Psoas muscle (tissue), 8 donors: ENCODE measurements around the gene KSR1. TPM values are rescaled to one million over a fixed set of nuclear protein-coding genes. Genes with fewer than 3 reads are reported as not detected.

ENCODE experiments used
- ATAC-seq, 4 donors: fragments of 200-7000 bp; cut with Tn5 transposase; one replicate each; pipeline ENCODE4 v1.9.1; 2020; ENCODE audit warnings: moderate library complexity in 3 of 4, mild to moderate bottlenecking in 2 of 4
- DNase-seq, 2 donors: peaks; one replicate each; pipeline ENCODE4 v3.0.0-alpha.2; 2020
- H3K27ac ChIP-seq: fragments of 200-600 bp; one replicate; pipeline ENCODE4 v1.8.0; 2022
- H3K27me3 ChIP-seq, 3 donors: fragments of 200-600 bp in 1 of 3; one replicate each; pipeline versions ENCODE4 v1.6.1 to v1.8.0; 2013 to 2022; ENCODE audit warnings: low read length in 2 of 3, mild to moderate bottlenecking in 2 of 3, moderate library complexity in 1 of 3; ENCODE audit not compliant: insufficient read depth in 3 of 3
- H3K36me3 ChIP-seq, 2 donors: fragments of 200-600 bp in 1 of 2; one replicate each; pipeline versions ENCODE4 v1.6.1 to v1.8.0; 2013 to 2022; ENCODE audit warnings: low read depth in 1 of 2, mild to moderate bottlenecking in 1 of 2, moderate library complexity in 1 of 2; ENCODE audit not compliant: insufficient read depth in 1 of 2
- H3K4me1 ChIP-seq: fragments of 200-600 bp; one replicate; pipeline ENCODE4 v1.8.0; 2022
- H3K4me3 ChIP-seq: fragments of 200-600 bp; one replicate; pipeline ENCODE4 v1.8.0; 2022; ENCODE audit warnings: mild to moderate bottlenecking
- H3K9me3 ChIP-seq: fragments of 200-600 bp; one replicate; pipeline ENCODE4 v1.8.0; 2022
- whole genome bisulfite sequencing, 3 donors: extraction: QIAGEN DNeasy Blood & Tissue Kit; methylation state at CpG; one replicate each; pipeline versions ENCODE4 v1.1.6 to v1.1.7; 2013; 5-methylcytosine and 5-hydroxymethylcytosine counted together
- intact Hi-C, 2 donors: fragments of 100-400 bp; cut with DNase I; formaldehyde crosslinking; loops; one replicate each; pipeline versions ENCODE4 v1.11.0 to v1.14.2; 2022
- polyA plus RNA-seq, 3 donors: library from polyadenylated mRNA; stranded (reverse); fragments of 200-250 nt; gene quantifications; one replicate each; pipeline ENCODE4 v1.2.3, GENCODE V29; 2013
- total RNA-seq, 4 donors: library from RNA; stranded (reverse); fragmentation: NEBNext Ultra II Directional in 2 of 4; extraction: Animal tissue kit (Norgen Biotek cat#: 25700) in 2 of 4; gene quantifications; one replicate each; pipeline versions ENCODE4 v1.2.1 to v1.2.4, GENCODE V29; 2021 to 2023
- TF ChIP-seq, protein P1 (sequence below): fragments of 200-600 bp; IDR thresholded peaks from one replicate; pipeline ENCODE4 v1.8.0; 2022; ENCODE audit warnings: antibody characterized with exemption
- donor health status: healthy with polysubstance abuse.
- donor health status: DM: no; HTN: no; CAD: no; lungs with moderate emphysema.
- donor health status: Bipolar disorder and iron deficiency.
- donor health status: healthy.
- donor health status: DM: yes; HTN: yes; CAD: no.
- donor health status: DM: no; HTN: no; CAD: no.
- donor health status: DM: no; HTN: no; CAD: no.
- donor health status: DM: yes; HTN: yes; CAD: no.

Gene KSR1
- total and polyA plus RNA-seq, 7 donors: 7.8 to 93.0 (median 46.5) TPM

DNA sequence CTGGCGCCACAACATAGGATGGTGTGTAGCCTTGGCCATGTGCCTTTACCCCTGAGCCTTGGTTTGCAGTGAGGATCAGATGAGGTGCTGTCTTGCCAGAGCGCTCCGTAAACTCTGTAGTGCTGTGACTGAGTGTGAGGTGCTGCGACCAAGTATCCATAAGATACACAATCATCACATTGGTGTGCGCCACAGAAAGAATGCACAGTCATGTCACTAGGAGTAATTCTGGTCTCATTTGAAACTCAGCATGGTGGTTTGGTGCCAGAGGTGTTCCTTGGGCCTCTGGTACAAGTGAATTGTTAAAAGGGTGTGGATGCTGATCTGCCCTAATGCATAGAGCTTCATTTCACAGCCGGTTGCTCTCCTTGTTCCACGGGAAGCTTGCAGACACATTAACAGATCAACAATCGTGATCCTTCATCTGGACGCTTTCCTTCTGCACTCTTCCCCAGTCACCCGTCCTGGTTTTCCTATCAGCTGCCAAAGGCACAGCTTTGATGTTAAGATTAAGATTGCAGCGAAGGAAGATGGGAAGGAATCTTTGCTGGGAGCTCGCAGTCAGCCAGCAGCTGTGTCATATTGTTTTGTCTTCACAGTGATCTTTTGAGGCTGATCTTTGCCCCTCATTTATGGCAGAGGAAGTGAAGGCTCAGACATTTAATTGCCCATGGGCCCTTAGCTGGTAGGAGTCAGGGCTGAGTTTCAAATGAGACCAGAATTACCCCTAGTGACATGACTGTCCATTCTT, 79.1 kb downstream of the KSR1 start:
- intact Hi-C loops: loop anchor here in 1 of 2 donors (5.0 kb wide), 1 partner anchor 52 kb away; no protein-coding TSS in a partner anchor
- no peak overlapping the region for H3K27ac ChIP-seq
- H3K36me3 ChIP-seq: no peaks in the 10 kb centered on the region
- no peak overlapping the region for H3K4me3 ChIP-seq
- WGBS, 3 donors: 77 to 83% (median 81%) methylated on average over 12 of the region's 12 CpGs
- no peaks in the 10 kb centered on the region for H3K27me3 ChIP-seq
- H3K9me3 ChIP-seq: no peaks in the 10 kb centered on the region
- DNase-seq (no peak), ATAC-seq (no peak)
- TF ChIP-seq, protein P1, sequence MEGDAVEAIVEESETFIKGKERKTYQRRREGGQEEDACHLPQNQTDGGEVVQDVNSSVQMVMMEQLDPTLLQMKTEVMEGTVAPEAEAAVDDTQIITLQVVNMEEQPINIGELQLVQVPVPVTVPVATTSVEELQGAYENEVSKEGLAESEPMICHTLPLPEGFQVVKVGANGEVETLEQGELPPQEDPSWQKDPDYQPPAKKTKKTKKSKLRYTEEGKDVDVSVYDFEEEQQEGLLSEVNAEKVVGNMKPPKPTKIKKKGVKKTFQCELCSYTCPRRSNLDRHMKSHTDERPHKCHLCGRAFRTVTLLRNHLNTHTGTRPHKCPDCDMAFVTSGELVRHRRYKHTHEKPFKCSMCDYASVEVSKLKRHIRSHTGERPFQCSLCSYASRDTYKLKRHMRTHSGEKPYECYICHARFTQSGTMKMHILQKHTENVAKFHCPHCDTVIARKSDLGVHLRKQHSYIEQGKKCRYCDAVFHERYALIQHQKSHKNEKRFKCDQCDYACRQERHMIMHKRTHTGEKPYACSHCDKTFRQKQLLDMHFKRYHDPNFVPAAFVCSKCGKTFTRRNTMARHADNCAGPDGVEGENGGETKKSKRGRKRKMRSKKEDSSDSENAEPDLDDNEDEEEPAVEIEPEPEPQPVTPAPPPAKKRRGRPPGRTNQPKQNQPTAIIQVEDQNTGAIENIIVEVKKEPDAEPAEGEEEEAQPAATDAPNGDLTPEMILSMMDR: no peak
- H3K4me1 ChIP-seq: peaks cover 7% of the 10 kb centered on the region

DNA sequence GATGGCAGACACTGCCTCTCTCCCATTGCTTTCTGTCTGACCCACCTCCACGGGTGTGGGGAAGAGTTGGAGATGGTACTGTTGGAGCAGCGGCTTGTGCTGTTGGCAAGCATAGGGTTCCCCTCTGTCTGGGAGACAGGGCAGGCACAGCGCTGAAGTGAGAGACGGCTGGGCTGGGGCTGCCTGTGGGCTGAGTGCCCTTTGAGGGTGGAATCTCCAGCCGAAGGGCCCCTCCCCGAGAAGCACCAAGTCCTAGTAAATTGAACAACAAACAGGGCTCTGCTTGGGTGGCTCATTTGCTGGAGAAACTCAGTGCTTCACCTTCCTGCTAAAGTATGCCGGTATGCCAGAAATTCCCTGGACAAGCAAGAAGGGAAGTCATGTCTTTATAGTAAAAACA, 79.7 kb downstream of the KSR1 start:
- no peaks in the 10 kb centered on the region for H3K36me3 ChIP-seq
- no peak overlapping the region for H3K27ac ChIP-seq
- TF ChIP-seq, protein P1: no peak
- H3K4me3 ChIP-seq: no peak overlapping the region
- DNase-seq: no peak
- no peaks in the 10 kb centered on the region for H3K9me3 ChIP-seq
- intact Hi-C loops: loop anchor here in 1 of 2 donors (5.0 kb wide), 1 partner anchor 51 kb away; no protein-coding TSS in a partner anchor
- no peak for ATAC-seq
- peaks cover 14% of the 10 kb centered on the region for H3K4me1 ChIP-seq
- 69 to 78% (median 74%) methylated on average over 7 of the region's 7 CpGs for WGBS, 3 donors
- no peaks in the 10 kb centered on the region for H3K27me3 ChIP-seq

DNA sequence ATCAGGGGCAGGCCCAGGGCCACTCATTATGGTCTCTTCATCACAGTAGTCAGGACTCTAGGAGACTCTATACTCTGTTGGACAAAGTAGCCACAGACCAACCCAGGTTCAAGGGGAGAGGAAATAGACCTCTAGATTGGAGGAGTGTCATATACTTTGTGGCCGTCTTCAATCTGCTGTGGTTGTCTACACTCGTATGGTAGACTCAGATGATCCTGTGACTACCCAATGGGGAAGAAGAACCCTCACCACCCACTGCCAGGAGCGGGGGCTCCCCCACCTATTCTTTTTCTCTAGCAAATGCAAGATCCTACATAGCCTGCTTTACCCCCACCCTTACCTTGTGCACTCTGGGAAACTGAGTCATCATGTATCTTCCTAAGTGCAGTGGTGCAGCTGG, 80.5 kb downstream of the KSR1 start:
- Histone ChIP-seq H3K9me3 (no peaks in the 10 kb centered on the region), H3K36me3 (no peaks in the 10 kb centered on the region), H3K27me3 (no peaks in the 10 kb centered on the region), H3K4me3 (no peak overlapping the region), H3K4me1 (peaks cover 15% of the 10 kb centered on the region), H3K27ac (no peak overlapping the region)
- intact Hi-C loops: loop anchor here in 1 of 2 donors (5.0 kb wide), 1 partner anchor 51 kb away; no protein-coding TSS in a partner anchor
- DNase-seq (no peak), ATAC-seq (no peak)
- TF ChIP-seq, protein P1: no peak
- 96 to 97% (median 96%) methylated on average over 3 of the region's 3 CpGs for WGBS, 3 donors

DNA sequence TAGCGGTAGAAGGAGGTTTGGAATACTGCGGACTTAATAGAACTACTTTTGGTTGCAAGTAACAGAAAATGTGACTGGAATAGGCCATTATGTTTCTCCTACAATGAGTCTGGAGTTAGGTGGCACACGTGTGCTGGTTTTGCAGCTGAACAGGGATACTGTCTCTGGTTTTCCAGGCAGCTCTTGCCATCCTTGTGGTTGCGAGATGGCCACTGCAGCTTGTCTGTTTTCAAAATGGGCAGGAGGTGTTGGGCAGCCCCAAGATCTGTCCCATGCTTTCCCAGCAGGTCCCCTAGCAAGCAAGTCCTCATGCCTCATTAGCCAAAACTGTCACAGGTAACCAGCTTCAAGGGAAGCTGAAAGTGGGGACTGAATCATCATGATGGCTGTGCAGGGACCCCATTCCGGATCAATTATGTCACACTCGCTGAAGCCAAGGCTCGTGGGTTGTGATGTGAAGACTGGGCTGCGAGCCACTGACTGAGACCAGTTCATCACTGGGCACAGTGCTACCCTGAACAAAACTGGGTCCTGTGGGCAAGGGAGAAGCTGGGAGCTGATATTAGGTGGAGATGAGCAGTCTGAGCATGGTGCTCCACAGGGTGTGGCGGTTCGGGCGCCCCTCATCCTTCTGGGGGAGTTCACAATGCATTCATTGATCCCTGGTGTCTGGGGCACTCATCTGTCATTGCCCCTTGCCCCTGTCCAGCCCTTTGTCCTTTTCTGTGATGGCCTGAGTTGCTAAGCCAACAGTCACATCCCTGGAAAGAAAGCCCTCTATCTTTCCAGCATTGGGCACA, 82.1 kb downstream of the KSR1 start:
- ATAC-seq (no peak), DNase-seq (no peak)
- Histone ChIP-seq H3K4me1 (peaks cover 15% of the 10 kb centered on the region), H3K27ac (no peak overlapping the region), H3K27me3 (no peaks in the 10 kb centered on the region), H3K4me3 (no peak overlapping the region), H3K9me3 (no peaks in the 10 kb centered on the region), H3K36me3 (no peaks in the 10 kb centered on the region)
- intact Hi-C loops: loop anchor here in 1 of 2 donors (5.0 kb wide), 1 partner anchor 49 kb away; no protein-coding TSS in a partner anchor
- WGBS, 3 donors: 74 to 85% (median 82%) methylated on average over 11 of the region's 11 CpGs
- TF ChIP-seq, protein P1: no peak
